ENCODE data around the gene PEX10. TPM values are rescaled to one million over a fixed set of nuclear protein-coding genes. Genes with fewer than 3 reads are reported as not detected.

Gene PEX10
- total RNA-seq, 2 experiments from 2014 or later, result 17.1 to 19.0 TPM

DNA sequence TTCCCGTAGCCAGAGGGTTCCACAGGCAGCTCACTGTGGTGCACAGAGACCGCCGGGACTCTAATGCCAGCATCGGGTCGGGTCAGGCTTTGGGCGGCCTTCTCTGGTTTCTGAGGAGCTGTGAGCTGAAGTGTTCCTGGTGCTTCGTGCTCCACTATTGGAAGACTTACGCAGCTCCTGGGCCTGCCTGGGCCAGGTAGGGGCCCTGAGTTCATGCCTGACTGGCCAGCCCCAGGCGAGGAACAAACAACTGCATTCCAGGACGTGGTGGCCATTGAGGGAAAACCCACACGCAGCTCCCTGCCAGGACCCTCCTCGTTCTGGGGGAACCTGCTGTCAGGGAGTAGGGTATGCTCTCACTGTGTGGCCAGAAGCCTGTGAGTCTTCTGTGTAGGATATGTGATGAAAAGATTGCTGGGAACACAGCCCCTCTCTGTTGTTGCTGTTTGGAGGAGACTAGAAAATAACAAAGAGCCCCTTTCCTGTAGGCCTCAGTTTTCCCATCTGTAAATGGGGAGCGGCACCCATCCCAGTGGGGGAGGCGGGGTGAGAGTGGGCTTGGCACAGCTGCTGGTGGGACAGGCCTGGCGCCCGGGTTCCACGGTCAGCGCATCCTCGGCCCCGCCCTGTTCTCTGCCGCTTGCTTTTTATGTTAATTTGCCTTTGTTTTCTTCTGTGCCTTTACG lies 12.3 kb downstream of the PEX10 start:
- no peak for ATAC-seq
- intact Hi-C loops (cut with micrococcal nuclease), result no loop called here
- Mint-ChIP-seq H3K4me1 (ENCODE audit: low read depth) (peaks cover 18% of the 10 kb centered on the region), H3K27ac (peak overlapping the region; percentile 16), H3K36me3 (ENCODE audit: low read depth) (peaks cover 51% of the 10 kb centered on the region), H3K9me3 (no peaks in the 10 kb centered on the region), H3K27me3 (no peaks in the 10 kb centered on the region), H3K4me3 (no peak overlapping the region)
- ChIA-PET CTCF (no interaction called here), POLR2A (interaction anchor here (1.0 to 5.5 kb wide), 2 partner anchors 8 kb away, joined by 5 to 36 read pairs; partner anchors contain the start of genes MORN1 and RER1)
- TF ChIP-seq, protein P1, sequence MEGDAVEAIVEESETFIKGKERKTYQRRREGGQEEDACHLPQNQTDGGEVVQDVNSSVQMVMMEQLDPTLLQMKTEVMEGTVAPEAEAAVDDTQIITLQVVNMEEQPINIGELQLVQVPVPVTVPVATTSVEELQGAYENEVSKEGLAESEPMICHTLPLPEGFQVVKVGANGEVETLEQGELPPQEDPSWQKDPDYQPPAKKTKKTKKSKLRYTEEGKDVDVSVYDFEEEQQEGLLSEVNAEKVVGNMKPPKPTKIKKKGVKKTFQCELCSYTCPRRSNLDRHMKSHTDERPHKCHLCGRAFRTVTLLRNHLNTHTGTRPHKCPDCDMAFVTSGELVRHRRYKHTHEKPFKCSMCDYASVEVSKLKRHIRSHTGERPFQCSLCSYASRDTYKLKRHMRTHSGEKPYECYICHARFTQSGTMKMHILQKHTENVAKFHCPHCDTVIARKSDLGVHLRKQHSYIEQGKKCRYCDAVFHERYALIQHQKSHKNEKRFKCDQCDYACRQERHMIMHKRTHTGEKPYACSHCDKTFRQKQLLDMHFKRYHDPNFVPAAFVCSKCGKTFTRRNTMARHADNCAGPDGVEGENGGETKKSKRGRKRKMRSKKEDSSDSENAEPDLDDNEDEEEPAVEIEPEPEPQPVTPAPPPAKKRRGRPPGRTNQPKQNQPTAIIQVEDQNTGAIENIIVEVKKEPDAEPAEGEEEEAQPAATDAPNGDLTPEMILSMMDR (IDR thresholded peaks at IDR 0.05), result no peak
- no peak for DNase-seq

DNA sequence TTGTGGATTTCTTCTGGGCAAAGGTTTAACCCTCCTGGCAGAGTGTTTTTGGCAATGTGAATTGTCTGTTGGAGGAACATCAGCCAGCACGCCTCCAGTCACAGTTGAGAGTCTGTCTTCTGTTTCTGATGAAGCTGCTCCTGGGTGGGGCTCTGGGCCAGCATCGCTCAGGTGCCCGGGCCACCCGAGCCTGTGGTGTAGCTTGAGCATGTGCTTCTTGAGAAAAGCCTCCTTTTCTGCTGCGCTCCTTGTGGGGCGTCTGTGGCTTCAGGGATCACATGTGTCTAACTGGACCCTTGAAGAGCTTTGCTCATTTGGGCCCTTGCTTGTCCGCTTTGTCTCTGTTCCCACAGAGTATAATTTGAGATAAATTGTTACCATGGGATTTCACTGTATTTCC lies 13.5 kb downstream of the PEX10 start:
- H3K4me3 Mint-ChIP-seq, result no peak overlapping the region
- intact Hi-C loops (cut with micrococcal nuclease), result no loop called here
- peak overlapping the region; percentile 28 for H3K27ac Mint-ChIP-seq
- DNase-seq (no peak), ATAC-seq (no peak)
- no peaks in the 10 kb centered on the region for H3K9me3 Mint-ChIP-seq
- H3K36me3 Mint-ChIP-seq (ENCODE audit: low read depth), result peaks cover 50% of the 10 kb centered on the region
- CTCF ChIA-PET, result no interaction called here
- TF ChIP-seq, protein P1 (IDR thresholded peaks at IDR 0.05), result no peak
- H3K4me1 Mint-ChIP-seq (ENCODE audit: low read depth), result peaks cover 26% of the 10 kb centered on the region
- POLR2A ChIA-PET, result interaction anchor here (5.5 kb wide), 1 partner anchor 9 kb away, joined by 36 read pairs; no protein-coding TSS in a partner anchor
- H3K27me3 Mint-ChIP-seq, result no peaks in the 10 kb centered on the region

DNA sequence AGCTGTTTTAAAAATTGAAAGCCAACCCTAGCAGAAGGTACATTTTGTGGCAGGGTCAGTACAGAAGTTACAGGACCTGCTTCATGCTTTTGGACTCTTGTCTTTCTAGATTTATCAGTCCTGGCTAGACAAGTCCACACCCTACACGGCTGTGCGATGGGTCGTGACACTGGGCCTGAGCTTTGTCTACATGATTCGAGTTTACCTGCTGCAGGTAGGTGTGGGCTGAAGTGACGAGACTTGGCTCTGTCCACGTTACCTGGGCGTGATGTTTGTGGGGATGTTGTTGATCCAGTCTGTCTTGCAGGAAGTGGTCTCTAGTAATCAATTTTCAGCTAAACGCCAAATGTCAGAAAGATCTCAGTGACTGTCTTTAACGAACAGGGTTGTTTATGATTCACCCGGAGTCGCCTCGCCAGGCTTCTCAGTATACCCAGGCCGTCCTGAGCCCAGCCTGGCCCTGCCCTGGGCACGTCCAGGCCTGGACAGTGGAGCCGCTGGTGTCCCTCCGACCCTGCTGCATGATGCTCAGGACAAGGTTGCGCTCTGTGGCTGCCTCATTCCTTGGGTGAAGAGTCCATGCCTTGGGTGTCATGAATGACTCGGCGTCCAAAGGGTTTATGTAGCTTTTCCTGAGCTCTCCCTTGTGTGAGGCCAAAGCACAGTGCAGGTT lies 15.2 kb downstream of the PEX10 start:
- no peak overlapping the region for H3K4me3 Mint-ChIP-seq
- intact Hi-C loops (cut with micrococcal nuclease), result no loop called here
- TF ChIP-seq, protein P1 (IDR thresholded peaks at IDR 0.05), result no peak
- POLR2A ChIA-PET, result interaction anchor here (5.5 kb wide), 1 partner anchor 11 kb away, joined by 36 read pairs; no protein-coding TSS in a partner anchor
- H3K9me3 Mint-ChIP-seq, result no peaks in the 10 kb centered on the region
- no peaks in the 10 kb centered on the region for H3K27me3 Mint-ChIP-seq
- DNase-seq (no peak), ATAC-seq (no peak)
- H3K4me1 Mint-ChIP-seq (ENCODE audit: low read depth), result peaks cover 44% of the 10 kb centered on the region
- CTCF ChIA-PET, result interaction anchor here (1.2 to 1.6 kb wide), 2 partner anchors 16 to 202 kb away, joined by 4 read pairs; partner anchors contain the start of gene FAAP20
- peak overlapping the region; percentile 26 for H3K27ac Mint-ChIP-seq
- H3K36me3 Mint-ChIP-seq (ENCODE audit: low read depth), result peaks cover 60% of the 10 kb centered on the region

DNA sequence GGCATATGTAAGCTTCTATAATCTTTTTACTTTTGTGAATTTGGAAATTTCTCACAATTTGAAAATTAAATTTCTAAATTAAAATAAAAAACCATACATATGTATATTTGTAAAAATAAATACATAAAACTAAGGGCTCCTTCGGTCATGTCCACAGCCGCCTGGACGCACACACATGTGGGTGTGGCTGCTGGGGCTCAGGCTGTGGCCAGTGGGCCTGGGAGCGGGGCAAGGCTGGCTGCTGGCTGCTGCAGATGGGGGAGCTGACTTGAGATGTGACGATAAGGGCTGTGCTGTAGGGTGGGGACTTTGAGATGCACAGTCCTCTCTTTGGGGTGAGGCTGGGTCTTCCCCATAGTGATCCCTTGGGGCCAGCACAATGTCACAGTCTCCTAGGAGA lies 15.9 kb downstream of the PEX10 start:
- TF ChIP-seq, protein P1 (IDR thresholded peaks at IDR 0.05), result no peak
- ChIA-PET CTCF (interaction anchor here (1.2 to 1.6 kb wide), 2 partner anchors 15 to 202 kb away, joined by 4 read pairs; partner anchors contain the start of gene FAAP20), POLR2A (interaction anchor here (5.5 kb wide), 1 partner anchor 12 kb away, joined by 36 read pairs; no protein-coding TSS in a partner anchor)
- peak overlapping the region; percentile 55 for H3K27ac Mint-ChIP-seq
- ATAC-seq, result no peak
- DNase-seq, result no peak
- no peaks in the 10 kb centered on the region for H3K9me3 Mint-ChIP-seq
- peaks cover 53% of the 10 kb centered on the region for H3K36me3 Mint-ChIP-seq (ENCODE audit: low read depth)
- H3K27me3 Mint-ChIP-seq, result no peaks in the 10 kb centered on the region
- no peak overlapping the region for H3K4me3 Mint-ChIP-seq
- intact Hi-C loops (cut with micrococcal nuclease), result no loop called here
- H3K4me1 Mint-ChIP-seq (ENCODE audit: low read depth), result peaks cover 44% of the 10 kb centered on the region

DNA sequence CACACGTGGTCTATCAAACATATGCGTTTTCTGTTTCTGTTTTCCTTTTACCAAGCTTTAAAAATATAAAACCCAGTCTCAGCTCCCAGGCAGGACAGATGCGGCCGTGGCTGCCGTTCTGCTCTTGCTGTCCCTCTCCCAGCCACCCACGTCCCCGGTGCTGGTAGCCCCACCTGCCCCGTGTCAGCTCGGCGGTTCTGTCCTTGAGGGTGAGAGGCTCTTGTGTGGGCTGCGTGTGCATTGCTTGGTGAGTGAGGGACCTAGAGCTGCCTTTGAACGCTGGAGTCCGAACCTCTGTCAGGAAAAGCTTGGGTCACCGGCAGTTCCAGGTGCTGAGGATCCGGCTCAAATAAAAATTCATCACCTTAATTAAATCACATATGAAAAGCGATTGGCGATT lies 16.3 kb downstream of the PEX10 start:
- POLR2A ChIA-PET, result interaction anchor here (5.5 kb wide), 1 partner anchor 12 kb away, joined by 36 read pairs; no protein-coding TSS in a partner anchor
- H3K9me3 Mint-ChIP-seq, result no peaks in the 10 kb centered on the region
- intact Hi-C loops (cut with micrococcal nuclease), result no loop called here
- no peak overlapping the region for H3K4me3 Mint-ChIP-seq
- no peaks in the 10 kb centered on the region for H3K27me3 Mint-ChIP-seq
- peaks cover 44% of the 10 kb centered on the region for H3K4me1 Mint-ChIP-seq (ENCODE audit: low read depth)
- peaks cover 51% of the 10 kb centered on the region for H3K36me3 Mint-ChIP-seq (ENCODE audit: low read depth)
- DNase-seq (no peak), ATAC-seq (no peak)
- CTCF ChIA-PET, result interaction anchor here (1.2 kb wide), 1 partner anchor 15 kb away, joined by 4 read pairs; no protein-coding TSS in a partner anchor
- H3K27ac Mint-ChIP-seq, result no peak overlapping the region
- TF ChIP-seq, protein P1 (IDR thresholded peaks at IDR 0.05), result no peak
